ENCODE data around the gene ADD3.
"Not testable (repeated sequence)": the region's sequence is repeated elsewhere in the genome, so short reads cannot be mapped to it uniquely, and the experiment has no call there.

ADD3 gene

DNA sequence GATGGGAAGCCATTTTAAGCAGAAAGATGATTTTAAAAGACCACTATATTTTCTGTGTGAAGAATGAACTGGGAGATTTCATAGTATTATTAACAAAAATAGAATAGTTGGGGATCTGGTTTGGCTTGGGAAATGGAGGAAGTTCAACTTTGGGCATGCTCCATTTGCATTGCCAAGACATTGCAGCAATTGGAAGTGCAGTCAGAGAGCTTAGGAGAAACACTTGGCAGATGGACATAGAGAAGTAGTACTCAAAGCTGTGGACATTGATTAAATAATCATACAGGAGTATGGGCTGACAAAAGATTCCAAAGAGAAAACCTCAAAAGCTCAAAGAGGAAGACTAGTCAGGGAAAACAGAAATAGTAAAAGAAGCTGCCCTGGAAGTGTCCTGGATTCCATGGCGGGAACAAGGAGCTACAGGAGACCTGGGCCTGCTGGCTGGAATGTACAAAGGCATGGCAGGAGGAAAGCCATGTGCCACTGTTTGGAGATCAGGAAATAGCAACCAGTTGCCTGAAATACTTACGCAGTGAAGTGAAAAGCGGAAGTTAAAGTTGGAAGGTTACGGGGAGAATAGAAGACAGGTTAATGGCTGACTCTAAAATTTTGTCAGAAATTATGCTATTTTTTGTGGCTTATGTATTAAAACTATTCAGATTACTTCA, 106.0 kb downstream of the ADD3 start:
- no peak for DNase-seq

DNA sequence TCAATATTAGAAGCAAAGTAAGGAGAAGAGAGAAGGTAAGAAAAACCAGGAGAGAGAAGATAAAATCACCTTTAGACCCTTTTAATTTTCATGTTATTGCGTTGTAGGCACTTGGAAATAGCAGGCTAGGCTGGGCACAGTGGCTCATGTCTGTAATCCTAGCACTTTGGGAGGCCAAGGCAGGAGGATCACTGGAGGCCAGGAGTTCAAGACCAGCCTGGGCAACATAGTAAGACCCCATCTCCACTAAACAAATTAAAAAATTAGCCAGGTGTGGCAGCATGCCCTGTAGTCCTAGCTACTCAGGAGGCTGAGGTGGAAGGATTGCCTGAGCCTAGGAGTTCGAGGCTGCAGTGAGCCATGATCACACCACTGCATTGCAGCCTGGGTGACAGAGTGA, 106.9 kb downstream of the ADD3 start:
- DNase-seq = not testable (repeated sequence)

DNA sequence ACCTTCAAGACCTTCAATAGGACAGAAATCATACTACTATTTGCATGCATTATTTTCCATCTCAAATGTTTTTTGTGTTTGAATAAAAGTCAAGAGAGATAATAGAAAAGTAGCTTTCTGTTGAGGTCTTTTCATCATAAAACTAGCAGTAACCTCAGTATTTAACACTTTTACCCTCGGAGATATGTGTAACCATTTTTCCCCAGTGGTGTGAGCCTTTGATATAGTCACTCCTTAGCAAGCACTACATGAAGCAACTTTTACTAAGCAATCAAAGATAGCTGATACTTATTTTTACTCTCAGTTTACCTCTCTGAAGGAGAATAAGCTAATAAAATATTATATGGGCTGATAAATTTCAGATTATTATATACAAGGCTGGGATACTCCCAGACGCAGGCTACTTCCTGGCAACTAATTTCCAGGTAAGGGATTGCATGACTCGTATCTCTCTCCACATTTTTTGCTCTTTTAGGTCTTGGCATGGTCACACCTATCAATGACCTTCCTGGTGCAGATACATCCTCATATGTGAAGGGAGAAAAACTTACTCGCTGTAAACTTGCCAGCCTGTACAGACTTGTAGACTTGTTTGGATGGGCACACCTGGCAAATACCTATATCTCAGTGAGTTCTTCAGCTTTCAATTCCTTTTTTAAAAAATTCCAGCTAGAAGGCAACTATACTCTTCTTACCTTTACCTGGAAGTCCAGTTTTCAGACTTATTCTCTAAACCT, 108.2 kb downstream of the ADD3 start:
- no peak for DNase-seq

DNA sequence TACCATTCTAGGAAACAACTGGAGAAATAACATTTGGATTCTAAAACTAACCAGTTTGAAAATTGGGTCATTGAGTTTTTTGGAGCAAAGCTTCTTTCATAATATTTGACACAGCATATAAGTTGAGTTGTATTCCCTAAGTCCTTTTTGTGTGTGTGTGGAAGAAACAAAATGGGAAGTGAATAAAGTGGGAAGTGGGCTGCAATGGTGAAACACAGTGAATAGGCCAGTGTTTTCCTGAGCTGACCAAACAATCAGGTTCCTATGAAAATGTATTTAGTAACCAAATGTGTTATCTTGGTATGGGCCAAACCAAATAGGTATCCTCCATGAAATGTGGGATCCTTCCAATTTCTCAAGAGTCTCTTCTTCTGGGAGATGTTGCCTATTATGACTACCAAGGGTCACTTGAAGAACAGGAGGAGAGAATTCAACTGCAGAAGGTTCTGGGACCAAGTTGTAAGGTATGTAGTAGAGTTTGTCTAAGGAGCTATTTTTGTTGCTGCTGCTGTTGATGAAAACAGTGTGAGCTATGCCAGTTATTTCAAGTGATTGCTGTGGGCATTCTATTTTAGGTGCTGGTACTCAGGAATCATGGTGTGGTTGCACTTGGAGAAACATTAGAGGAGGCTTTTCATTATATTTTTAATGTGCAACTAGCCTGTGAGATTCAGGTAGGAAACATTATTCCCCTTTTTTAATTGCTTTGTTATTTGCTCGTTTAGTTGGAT, 111.3 kb downstream of the ADD3 start:
- DNase-seq = no peak

DNA sequence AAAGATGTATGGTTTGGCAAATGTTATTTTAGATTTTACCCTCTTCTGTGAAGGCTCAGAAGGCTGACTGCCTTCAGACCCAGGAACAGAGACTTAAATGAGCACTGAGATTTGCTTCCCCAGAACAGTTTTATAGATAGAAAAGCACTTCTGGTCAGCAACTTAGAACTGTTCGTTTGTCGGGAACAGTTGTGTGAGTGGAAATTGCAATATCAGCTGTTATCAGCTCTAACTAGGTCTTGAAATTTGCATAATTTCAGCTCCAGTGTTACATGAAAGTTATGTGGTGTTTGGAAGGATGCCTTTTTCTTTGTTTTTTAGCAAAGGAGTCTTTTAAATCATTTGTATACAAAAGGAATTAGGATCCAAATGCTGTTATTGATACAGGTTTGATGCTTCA, 115.8 kb downstream of the ADD3 start:
- no peak for DNase-seq

DNA sequence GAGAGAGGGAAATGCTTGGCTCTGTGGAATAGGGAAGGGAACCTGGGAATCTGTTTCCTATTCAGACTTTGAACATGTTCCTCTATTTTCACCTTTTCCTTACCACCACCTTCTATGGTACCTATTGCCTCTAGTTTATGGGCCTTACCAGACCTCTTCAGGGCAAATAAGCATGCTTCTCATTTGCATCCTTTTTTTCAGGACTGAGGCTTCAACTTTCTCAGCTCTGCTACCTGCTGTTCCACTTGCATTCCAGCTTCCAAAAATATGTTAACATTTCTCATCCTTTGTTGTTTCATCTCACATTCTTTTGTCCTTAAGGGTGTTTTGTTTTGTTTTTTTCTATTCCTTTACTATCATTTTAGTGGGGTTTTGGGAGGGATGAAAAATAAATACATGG, 121.7 kb downstream of the ADD3 start:
- no peak for DNase-seq

DNA sequence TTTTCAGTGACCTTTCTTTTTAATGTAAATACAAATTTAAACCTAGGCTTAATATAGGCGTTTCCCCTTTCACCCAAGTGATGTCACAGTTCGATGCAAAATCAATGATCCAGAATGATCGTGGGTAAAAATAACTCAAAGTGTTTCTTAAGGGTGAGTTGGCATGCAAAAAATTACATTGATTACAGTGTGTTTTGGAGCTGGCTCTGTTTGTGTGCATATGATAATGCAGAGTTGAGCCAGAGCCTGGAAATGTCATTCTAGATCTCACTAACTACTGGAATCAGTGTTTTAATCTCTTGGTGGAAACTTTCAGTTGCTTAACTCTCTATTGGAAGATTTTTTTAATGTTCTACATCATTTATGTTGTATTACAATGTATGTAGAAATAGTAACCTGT, 127.1 kb downstream of the ADD3 start:
- no peak for DNase-seq

DNA sequence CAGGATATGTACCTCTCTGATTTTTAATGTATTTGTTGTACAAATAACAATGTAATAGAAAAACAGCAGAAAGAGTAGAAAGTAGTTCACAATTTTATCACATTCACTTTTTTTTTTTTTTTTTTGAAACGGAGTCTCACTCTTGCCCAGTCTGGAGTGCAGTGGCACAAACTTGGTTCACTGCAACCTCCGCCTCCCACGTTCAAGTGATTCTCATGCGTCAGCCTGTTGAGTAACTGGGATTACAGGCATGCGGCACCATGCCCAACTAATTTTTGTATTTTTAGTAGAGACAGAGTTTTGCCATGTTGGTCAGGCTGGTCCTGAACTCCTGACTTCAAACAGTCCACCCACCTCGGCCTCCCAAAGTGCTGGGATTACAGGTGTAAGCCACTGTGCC, 128.1 kb downstream of the ADD3 start:
- not testable (repeated sequence) for DNase-seq

DNA sequence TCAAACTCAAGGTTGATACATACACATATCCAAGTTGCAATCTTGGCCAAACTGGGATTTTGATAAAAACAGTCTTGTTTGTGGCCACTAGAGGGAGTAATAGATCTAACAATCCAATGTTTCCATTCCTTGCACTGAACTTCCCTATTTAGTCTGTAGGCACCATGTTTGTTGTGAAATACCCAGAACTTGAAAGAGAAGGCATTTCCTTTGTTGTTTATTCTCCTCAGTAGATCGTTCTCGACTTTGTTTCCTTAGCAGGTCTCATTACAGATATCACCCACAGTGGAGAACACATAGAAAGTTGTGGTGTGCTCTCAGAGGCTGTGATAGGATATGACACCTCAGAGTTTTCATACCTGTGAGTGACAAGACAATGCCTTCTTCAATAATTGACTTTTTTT, 129.4 kb downstream of the ADD3 start:
- no peak for DNase-seq

DNA sequence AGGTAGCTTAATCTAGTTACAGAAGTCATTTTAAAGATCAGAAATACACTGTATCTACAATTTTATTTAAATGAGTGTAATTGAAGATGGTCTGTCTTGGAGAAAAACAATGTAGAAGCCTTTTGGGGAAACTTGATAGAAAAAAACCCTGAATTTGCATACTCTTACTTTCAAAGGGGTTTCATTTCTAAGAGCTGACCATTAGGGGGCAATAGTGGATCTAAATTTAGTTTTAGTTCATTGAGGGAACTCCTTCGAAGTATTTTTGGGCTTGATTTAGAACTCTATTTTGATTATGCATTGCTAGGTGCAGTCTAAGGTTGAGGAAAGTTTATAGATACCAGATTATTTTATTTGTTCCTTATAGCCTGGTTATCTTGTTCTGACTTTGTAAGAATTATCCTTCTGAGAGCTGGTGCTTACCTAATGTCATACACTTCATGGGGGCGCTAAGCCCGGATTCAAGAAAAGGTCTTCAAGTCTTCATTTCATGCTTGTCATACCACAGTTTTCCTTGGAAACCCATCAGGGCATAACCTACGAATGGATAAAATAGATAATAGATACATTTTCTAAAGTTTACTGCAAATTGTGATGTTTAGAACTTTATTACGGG, 130.5 kb downstream of the ADD3 start:
- no peak for DNase-seq

DNA sequence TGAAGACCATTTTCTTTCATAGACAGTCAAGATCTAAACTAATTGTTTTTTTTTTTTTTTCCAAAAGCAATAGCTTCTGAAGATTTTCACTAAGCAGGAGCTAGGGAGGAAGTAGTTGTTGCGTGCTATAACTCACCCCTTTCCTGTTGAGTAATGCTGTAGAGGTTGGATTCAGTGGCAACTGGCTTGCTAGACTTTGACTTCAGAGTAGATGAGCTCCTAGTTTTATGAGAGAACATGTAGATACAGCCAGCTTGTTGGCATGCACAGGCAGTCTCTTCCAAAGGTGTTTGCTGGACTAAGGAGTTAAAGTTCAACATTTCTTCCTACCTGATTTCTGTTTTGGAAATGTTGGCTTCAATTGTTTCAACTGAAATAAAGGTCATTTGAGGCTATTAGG, 133.4 kb downstream of the ADD3 start:
- DNase-seq = no peak

DNA sequence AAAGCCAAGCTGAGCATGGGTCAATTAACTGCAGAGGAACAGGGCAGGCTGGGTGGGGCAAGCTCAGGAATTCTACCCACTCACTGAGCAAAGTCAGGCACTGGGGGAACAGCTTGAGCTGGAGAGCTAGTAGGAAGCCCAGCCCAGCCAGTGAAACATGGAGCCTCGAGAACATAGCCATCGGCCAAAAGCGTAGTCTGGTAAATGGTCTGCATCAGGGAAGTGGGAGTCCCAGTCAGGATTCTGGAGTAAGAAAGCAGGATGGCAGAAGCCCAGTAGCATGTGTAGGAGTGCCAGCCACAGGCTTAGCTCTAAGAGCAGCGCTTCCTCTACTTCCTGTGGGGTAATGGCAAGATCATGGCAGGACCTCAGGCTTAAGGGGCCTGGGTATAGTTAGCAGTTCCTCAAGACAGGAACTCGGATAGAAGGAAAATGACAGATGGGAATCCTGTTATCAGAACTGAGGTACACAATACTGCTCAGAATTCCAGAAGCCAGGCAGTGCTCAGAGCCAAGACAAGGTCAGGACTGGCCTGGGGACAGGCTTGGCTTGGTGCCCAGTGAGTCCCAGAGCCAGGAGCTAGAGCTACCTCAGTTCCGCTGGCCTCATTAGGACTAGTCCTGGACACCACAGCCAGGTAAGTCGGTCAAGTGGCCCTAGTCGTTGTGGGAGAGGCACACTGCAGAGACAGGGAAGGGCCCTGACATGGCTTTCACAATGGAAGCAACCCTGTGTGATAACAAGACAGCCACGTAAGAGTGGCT, 134.3 kb downstream of the ADD3 start:
- no peak for DNase-seq

DNA sequence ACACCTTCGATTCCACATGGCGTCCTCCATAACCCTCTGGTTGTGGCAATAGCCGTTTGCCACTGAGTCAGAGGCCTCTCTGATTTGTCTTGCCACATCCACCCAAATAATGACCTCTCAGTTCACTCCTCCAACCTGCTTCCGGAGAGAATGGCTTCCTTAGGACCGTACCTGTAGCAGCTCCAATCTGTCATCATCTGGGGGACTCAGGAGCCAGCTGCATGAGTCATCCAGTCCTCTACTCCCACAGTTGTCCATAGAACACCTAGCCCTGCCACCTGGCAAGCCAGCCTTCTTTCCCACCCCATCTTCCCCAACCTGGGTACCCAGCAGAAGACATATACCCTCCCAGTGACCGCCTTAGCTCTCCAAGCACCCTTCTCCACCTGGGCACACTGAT, 135.2 kb downstream of the ADD3 start:
- DNase-seq = no peak

DNA sequence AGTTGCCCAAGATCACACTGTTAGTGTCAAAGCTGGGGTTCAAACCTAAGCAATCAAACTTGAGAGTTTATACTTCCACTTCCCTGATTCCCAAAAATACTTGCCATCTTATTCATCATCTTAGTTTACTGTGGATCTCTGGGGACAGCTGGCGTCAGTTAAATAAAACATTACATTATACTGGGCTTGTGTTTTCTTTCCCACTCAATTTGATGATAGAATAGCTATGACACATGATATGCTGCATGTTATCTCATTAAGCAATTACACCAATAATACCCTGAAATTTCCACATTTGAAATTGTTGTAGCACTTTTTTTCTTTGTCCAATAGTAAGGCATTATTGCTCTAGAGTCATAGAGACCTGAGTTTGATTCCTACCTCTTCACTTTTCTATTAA, 136.7 kb downstream of the ADD3 start:
- DNase-seq = no peak

DNA sequence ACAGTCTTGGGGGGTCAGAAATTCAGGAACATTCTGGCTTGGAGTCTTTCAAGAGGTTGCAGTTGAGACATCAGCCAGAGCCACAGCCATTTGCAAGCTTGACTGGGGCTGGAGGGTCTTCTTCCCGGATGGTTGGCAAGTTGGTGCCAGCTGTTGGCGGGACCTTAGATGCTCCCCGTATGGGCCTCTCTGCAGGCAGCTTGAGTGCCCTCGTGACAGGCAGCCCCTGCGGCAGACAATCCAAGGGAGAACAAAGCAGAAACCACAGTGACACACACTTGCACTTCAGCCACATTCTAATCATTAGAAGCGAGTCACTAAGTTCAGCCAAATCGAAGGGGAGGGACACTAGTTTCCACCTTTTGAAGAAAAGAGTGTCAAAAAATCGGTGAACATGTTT, 140.2 kb downstream of the ADD3 start:
- no peak for DNase-seq

DNA sequence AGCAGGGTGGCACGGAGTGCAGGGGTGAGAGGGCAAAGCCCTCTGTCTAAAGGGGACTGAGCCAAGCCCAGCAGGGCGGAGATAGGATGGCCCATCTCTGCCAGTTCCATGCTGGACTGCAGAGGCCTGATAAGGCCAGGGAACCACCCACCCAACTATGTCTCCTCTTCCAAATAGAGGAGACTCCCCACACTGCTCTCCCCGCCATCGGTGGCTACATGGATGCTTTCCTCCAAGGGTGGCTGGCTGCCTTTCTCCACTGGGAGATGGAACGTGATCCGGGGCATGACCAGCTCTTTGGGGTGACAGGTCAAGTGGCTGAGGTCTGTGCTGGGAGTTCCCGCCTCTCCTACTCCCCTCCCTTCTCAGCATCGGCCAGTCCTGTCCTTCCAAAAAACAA, 141.5 kb downstream of the ADD3 start:
- DNase-seq = no peak

DNA sequence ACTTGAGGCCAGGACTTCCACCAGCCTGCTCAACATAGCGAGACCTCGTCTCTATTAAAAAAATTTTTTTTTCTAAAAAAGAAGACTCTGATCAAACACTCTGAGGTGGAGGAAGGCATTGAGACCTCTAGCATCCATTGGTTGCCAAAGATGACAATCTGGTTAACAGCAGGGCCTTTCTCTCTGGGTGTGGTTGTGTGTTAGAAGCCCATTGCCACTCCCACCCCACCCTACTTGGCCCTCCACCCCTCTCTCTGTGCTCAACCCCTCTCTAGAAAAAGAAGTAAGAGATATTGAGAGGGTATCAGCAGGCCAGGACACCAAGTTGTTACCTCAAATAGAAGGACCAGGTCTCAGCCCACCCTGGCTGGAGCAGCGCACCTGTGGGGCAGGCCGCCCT, 142.3 kb downstream of the ADD3 start:
- no peak for DNase-seq

DNA sequence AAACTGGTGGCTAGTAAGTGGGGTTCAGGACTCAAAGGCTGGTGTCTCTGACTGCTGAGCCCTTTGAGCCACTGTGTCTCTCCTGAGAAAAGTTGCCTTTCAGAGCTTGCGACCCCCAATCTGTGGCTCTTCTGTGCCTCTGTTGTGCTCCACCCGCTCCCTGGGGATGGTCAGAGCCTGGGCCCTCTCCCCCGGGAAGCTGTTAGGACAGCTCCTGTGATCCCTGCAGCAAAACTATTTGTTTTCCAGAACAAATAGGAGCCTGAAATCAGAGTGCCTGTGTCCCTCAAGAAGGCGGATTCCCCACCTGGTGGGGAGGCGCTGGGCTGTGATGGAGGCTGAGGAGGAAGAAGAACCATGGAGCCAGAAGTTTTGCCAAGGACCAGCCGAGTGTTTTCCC, 143.2 kb downstream of the ADD3 start:
- DNase-seq = no peak

DNA sequence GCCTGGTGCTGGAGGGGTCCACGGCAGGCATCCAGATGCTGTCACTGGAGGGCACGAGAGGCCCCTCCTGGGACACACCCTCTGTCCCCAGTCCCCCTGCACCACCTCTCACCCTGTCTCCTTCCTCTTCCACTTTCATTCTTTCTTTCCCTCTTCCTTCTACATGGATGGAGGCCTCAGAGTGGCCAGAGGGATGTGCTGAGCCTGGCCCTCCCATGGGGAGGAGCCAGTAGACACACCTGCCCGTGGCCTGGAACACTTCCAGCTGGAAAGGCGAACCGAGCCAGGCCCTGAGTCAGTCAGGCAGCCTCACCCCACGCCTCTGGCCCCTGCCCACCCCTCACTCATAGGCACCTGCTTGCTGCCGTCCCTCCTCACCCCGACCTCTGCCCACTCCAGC, 143.7 kb downstream of the ADD3 start:
- DNase-seq = no peak

DNA sequence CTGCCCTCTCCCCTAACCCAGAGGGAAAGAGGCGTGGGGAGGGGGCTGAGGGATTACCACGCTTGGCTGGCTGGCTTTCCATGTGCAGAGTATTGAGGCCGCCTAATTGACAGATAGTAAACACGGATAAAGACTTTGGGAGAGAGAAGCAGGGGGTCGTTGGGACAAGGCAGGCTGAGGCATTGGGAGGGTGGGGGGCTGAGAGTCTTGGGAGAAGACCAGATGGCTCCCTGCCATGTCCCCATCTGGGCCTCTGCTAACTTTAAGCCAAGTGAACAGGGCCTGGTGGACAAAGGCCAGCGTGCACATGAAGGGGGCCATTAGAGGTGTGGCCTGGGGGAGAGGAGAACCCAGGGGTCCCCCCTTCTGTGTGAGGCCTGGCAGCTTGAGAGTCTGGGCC, 144.2 kb downstream of the ADD3 start:
- DNase-seq = no peak

DNA sequence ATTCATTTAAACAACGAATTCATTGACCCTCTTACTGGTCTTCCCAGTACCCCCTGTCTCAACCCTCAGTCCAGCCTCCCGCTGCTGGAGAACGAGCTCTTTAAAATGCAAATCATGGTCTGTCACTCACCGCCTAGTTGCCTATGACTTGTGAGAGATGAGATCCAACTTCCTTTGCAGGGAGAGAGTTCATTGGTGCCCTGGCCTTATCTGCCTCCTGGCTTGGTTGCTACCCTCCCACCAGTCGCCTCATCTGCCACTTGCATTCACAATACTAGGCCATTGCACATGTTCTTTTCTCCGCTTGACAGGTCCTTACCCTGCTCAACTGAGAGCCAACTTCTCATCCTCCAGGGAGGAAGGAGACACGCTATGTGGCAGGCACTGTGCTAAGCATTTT, 145.6 kb downstream of the ADD3 start:
- DNase-seq = no peak

DNA sequence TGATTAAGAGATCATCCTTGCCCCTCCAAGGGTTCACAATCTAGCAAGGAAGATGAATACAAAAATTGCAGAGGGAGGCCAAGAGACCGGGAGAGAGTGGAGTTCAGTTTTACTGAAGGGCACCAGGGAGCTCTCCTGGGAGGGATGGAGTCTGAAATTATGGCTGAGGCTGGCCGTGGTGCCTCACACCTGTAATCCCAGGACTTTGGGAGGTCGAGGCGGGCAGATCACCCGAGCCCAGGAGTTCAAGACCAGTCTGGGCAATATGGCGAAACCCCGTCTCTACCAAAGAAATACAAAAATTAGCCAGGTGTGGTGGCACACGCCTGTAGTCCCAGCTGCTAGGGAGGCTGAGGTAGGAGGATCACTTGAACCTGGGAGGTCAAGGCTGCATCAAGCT, 148.3 kb downstream of the ADD3 start:
- DNase-seq = no peak

Measured in CD4-positive, alpha-beta T cell treated with Interferon gamma for 1 hour (primary cell).